Measurements from ENCODE around the gene CDC45.

DNA sequence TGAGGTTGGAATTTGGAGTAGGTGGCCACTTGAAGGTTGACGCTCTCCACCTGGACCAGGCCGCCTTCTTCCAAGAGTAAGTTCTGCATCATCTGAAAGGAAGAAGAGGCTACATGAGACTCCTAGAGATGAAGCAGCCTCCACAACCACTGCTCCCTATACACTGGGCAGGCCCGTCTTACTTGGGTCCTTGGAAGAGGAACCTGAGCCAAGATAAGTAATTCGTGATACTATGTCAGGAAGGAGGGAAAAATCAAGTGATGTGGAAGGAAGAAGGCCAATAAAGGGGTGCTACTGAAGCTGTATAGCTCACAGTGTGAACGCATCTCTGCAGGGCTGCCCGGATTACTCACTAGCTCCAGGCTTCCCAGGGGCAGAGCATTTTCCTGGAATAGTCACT is 11.8 kb upstream of the CDC45 start:
- TF ChIP-seq, protein P1, sequence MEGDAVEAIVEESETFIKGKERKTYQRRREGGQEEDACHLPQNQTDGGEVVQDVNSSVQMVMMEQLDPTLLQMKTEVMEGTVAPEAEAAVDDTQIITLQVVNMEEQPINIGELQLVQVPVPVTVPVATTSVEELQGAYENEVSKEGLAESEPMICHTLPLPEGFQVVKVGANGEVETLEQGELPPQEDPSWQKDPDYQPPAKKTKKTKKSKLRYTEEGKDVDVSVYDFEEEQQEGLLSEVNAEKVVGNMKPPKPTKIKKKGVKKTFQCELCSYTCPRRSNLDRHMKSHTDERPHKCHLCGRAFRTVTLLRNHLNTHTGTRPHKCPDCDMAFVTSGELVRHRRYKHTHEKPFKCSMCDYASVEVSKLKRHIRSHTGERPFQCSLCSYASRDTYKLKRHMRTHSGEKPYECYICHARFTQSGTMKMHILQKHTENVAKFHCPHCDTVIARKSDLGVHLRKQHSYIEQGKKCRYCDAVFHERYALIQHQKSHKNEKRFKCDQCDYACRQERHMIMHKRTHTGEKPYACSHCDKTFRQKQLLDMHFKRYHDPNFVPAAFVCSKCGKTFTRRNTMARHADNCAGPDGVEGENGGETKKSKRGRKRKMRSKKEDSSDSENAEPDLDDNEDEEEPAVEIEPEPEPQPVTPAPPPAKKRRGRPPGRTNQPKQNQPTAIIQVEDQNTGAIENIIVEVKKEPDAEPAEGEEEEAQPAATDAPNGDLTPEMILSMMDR (IDR thresholded peaks at IDR 0.05): no peak
- TF ChIP-seq ZFX (IDR thresholded peaks at IDR 0.05; ENCODE audit: borderline replicate concordance): no peak

All from 22Rv1 (cell line).